ENCODE results near the gene STKLD1.

GRCh38 chr9:133423216-133423615 is 47.0 kb downstream of the STKLD1 start:
- TF ChIP-seq CEBPB (IDR thresholded peaks at IDR 0.05) (no peak), CBX8 (IDR thresholded peaks at IDR 0.05) (no peak), ZC3H11A (IDR thresholded peaks at IDR 0.05) (no peak), MAX (IDR thresholded peaks at IDR 0.05) (no peak), KDM1A (IDR thresholded peaks at IDR 0.05; ENCODE audit: low read depth) (no peak), CTCF (IDR thresholded peaks at IDR 0.05) (no peak), POLR2A (IDR thresholded peaks at IDR 0.05; ENCODE audit: low read length) (no peak), POLR2AphosphoS2 (conservative IDR thresholded peaks at IDR 0.05; ENCODE audit: low read length) (no peak), CHD2 (IDR thresholded peaks at IDR 0.05; ENCODE audit: low read length, partially characterized antibody) (no peak), KDM5A (IDR thresholded peaks at IDR 0.05) (no peak), USF2 (IDR thresholded peaks at IDR 0.05) (no peak)
- TF ChIP-seq, protein P1, sequence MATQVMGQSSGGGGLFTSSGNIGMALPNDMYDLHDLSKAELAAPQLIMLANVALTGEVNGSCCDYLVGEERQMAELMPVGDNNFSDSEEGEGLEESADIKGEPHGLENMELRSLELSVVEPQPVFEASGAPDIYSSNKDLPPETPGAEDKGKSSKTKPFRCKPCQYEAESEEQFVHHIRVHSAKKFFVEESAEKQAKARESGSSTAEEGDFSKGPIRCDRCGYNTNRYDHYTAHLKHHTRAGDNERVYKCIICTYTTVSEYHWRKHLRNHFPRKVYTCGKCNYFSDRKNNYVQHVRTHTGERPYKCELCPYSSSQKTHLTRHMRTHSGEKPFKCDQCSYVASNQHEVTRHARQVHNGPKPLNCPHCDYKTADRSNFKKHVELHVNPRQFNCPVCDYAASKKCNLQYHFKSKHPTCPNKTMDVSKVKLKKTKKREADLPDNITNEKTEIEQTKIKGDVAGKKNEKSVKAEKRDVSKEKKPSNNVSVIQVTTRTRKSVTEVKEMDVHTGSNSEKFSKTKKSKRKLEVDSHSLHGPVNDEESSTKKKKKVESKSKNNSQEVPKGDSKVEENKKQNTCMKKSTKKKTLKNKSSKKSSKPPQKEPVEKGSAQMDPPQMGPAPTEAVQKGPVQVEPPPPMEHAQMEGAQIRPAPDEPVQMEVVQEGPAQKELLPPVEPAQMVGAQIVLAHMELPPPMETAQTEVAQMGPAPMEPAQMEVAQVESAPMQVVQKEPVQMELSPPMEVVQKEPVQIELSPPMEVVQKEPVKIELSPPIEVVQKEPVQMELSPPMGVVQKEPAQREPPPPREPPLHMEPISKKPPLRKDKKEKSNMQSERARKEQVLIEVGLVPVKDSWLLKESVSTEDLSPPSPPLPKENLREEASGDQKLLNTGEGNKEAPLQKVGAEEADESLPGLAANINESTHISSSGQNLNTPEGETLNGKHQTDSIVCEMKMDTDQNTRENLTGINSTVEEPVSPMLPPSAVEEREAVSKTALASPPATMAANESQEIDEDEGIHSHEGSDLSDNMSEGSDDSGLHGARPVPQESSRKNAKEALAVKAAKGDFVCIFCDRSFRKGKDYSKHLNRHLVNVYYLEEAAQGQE (IDR thresholded peaks at IDR 0.05): no peak
- TF ChIP-seq, protein P2, sequence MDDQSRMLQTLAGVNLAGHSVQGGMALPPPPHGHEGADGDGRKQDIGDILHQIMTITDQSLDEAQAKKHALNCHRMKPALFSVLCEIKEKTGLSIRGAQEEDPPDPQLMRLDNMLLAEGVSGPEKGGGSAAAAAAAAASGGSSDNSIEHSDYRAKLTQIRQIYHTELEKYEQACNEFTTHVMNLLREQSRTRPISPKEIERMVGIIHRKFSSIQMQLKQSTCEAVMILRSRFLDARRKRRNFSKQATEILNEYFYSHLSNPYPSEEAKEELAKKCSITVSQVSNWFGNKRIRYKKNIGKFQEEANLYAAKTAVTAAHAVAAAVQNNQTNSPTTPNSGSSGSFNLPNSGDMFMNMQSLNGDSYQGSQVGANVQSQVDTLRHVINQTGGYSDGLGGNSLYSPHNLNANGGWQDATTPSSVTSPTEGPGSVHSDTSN (IDR thresholded peaks at IDR 0.05): no peak

Data from A549 (cell line).